Activated naive CD4-positive, alpha-beta T cell treated with anti-CD3 and anti-CD28 coated beads, Interleukin-2, amount 10 ng/mL, durations not matched to agents 7 days and 5 days (primary cell): ENCODE results near the gene ALG1.
"Not testable (repeated sequence)": the region's sequence is repeated elsewhere in the genome, so short reads cannot be mapped to it uniquely, and the experiment has no call there.

Experiments
- CTCF ChIA-PET: fragments of 350-600 bp; sonication (Branson Sonifier 250); formaldehyde crosslinking; loops from one replicate; lab custom pipeline; 2021; ENCODE audit warnings: antibody characterized with exemption; lab: Charles Lee
- DNase-seq: peaks from one replicate; pipeline ENCODE4 v3.0.0-alpha.2; 2020
- H3K27ac Mint-ChIP-seq: one replicate; pipeline ENCODE4 v1.8.0; 2021; ENCODE audit warnings: mild to moderate bottlenecking, moderate library complexity, mixed read lengths
- H3K27me3 Mint-ChIP-seq: one replicate; pipeline ENCODE4 v1.8.0; 2021; ENCODE audit warnings: mild to moderate bottlenecking, mixed read lengths
- H3K36me3 Mint-ChIP-seq: one replicate; pipeline ENCODE4 v1.8.0; 2021; ENCODE audit warnings: mixed read lengths
- H3K4me1 Mint-ChIP-seq: one replicate; pipeline ENCODE4 v1.8.0; 2021; ENCODE audit warnings: mixed read lengths
- H3K4me3 Mint-ChIP-seq: one replicate; pipeline ENCODE4 v1.8.0; 2021; ENCODE audit warnings: mild to moderate bottlenecking, moderate library complexity, mixed read lengths
- H3K9me3 Mint-ChIP-seq: one replicate; pipeline ENCODE4 v1.8.0; 2021; ENCODE audit warnings: mixed read lengths

Gene ALG1

DNA sequence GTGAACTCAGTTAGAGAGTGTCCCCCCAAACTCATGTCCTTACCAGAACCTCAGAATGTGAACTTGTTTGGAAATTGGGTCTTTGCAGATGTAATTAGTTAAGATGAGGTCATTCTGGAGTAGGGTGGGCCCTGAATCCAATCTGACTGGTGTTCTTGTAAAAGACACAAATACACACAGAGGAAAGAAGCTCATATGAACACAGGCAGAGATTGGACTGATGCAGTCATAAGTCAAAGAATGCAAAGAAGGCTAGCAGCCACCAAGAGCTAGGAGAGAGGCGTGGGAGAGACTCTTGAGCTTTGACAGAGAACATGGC lies 35.8 kb upstream of the ALG1 start:
- no peak overlapping the region for H3K27ac Mint-ChIP-seq
- no peaks in the 10 kb centered on the region for H3K9me3 Mint-ChIP-seq
- H3K4me3 Mint-ChIP-seq = no peak overlapping the region
- H3K27me3 Mint-ChIP-seq = no peaks in the 10 kb centered on the region
- DNase-seq = no peak
- CTCF ChIA-PET = no interaction called here
- no peaks in the 10 kb centered on the region for H3K36me3 Mint-ChIP-seq
- peaks cover 21% of the 10 kb centered on the region for H3K4me1 Mint-ChIP-seq

DNA sequence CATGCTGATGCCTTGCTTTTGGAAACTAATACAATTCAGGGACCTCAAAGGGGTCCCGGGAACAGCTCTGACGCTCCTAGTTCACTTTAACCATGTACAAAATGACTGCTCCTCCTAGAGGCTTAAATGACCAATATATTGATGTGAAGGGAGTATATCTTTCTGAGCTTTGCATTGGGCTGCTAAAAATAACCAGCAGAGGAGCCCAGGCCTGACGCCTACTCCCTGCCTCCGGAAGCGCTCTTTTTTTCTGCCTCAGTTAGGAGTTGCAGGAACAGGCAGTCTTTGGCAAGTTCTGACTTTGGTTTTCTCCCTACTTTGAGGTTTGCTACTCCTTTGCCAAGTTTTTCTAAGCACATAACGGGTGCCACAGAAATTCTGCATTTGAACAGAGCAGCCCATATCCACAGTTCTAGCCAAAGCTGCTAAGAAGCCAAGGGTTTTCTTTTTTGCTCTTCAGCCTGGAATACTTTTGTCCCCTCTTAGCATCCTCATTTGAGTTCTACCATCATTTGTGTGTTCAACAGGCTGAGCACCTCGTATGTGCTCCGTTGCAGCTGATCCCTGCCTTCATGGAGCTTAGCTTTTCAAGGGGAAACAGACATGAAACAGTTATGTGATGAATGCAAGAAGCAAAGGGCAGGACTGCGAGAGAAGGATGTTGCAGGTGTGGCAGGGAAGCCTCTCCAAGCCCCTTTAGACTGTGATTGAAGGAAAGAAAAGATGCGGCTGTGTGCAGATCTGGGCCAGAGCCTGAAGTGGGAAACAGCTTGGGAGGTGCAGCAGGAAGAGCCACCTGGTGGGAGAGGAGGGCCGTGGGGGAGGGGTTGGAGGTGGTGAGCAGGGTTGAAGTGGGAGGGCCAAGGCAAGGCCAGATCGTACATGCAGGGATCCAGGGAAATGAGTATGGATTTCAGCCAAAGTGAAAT lies 35.2 kb upstream of the ALG1 start:
- CTCF ChIA-PET = no interaction called here
- Mint-ChIP-seq H3K4me1 (peaks cover 21% of the 10 kb centered on the region), H3K9me3 (no peaks in the 10 kb centered on the region)

DNA sequence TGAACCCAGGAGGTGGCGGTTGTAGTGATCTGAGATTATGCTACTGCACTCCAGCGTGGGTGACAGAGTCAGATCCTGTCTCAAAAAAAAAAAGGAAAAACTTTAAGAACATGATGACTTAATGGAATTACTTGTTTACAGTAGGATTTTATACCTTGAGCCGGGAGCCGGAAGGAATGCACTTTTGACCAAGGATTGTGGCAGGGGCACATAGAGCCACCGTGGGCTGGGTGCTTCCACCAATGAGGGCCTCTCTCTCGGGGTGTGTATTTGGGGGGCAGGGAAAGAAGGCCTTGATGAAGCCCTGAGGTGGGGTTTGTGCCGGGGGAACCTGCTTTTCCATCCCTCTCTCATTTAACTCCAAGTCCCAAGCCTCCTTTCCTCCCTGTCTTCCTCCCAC lies 31.2 kb upstream of the ALG1 start:
- Mint-ChIP-seq H3K9me3 (no peaks in the 10 kb centered on the region), H3K27me3 (no peaks in the 10 kb centered on the region), H3K36me3 (no peaks in the 10 kb centered on the region), H3K4me1 (no peaks in the 10 kb centered on the region), H3K27ac (no peak overlapping the region), H3K4me3 (no peak overlapping the region)
- CTCF ChIA-PET = no interaction called here
- DNase-seq = no peak

More for the DNA sequence above, 35.2 kb upstream of the ALG1 start:
- no peaks in the 10 kb centered on the region for H3K36me3 Mint-ChIP-seq
- no peak overlapping the region for H3K4me3 Mint-ChIP-seq
- H3K27me3 Mint-ChIP-seq = no peaks in the 10 kb centered on the region
- no peak for DNase-seq
- H3K27ac Mint-ChIP-seq = no peak overlapping the region

DNA sequence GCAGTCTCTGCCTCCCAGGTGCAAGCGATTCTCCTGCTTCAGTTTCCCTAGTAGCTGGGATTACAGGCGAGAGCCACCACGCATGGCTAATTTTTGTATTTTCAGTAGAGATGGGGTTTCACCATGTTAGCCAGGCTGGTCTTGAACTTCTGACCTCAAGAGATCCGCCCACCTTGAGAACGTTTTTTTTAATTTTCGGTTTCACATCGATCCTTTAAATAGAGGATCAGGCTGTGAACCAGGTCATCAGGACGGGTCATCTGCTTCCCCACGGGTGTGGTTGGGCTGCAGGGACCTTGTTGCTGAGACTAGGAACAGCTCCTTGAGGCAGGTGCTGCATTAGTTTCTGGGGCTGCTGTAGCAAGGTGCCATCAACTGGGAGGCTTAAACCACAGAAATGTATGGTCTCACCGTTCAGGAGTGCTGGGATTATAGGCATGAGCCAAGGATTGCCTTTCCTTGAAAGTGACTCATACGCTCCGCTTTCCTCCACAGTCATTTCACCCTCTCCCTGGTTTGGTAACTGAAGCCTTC lies 30.0 kb upstream of the ALG1 start:
- Mint-ChIP-seq H3K36me3 (no peaks in the 10 kb centered on the region), H3K27ac (no peak overlapping the region), H3K4me3 (no peak overlapping the region), H3K9me3 (no peaks in the 10 kb centered on the region), H3K4me1 (no peaks in the 10 kb centered on the region), H3K27me3 (no peaks in the 10 kb centered on the region)
- no peak for DNase-seq
- CTCF ChIA-PET = no interaction called here

DNA sequence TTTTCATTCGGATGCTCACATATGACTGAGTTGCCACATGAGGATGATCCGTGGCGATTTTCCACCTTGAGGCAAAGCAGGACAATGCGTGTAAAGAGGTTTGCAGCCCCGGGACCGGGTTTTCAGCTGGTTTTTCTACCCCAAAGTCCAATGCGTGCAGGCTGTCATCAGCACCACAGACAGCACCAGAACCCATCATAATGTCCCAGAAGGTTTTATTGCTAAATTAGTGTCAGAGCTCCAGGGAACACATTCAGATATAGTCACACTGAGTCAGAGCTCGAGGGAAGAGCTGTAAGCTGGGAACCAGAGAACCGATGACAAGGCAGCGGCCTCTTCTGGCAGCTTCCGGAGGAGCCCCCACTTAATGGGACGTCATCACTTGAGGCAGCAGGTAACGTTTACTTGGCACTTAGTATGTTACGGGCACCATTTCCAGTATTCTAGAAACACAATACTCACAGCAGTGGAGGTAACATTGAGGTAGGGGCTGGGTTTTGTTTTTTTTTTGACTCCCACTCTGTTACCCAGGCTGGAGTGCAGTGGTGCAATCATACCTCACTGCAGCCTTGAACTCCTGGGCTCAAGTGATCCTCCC lies 29.0 kb upstream of the ALG1 start:
- no peak for DNase-seq
- Mint-ChIP-seq H3K4me1 (no peaks in the 10 kb centered on the region), H3K27ac (no peak overlapping the region), H3K36me3 (no peaks in the 10 kb centered on the region), H3K4me3 (no peak overlapping the region), H3K27me3 (no peaks in the 10 kb centered on the region), H3K9me3 (no peaks in the 10 kb centered on the region)
- CTCF ChIA-PET = no interaction called here

DNA sequence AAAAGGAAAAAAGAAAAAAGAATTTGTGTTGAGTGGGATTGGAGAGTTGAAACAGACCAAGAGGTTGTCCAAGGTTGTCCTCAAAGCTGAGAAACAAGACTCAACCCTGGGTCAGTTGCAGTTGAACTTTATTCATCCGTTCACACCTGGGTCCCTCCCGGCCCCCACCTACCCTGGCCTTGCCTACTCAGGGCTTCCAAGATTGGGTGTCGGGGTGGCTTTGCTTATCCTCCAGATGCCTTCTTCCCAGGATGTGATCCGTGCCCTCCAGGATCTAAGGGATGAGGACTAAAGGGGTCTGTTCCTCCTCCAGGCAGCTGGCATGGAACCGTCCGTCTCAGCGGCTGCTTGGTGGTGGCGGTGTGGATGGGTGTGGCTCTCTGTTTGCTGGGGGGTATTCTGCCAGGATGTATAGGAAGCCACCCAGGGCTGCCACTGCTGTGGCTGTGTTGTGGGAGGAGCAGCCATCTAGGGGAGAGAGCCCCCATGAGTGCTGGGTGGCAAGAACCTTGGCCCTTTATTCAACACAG lies 27.6 kb upstream of the ALG1 start:
- DNase-seq = no peak
- H3K4me1 Mint-ChIP-seq = no peaks in the 10 kb centered on the region
- H3K27ac Mint-ChIP-seq = no peak overlapping the region
- CTCF ChIA-PET = no interaction called here
- H3K36me3 Mint-ChIP-seq = no peaks in the 10 kb centered on the region
- no peak overlapping the region for H3K4me3 Mint-ChIP-seq
- H3K9me3 Mint-ChIP-seq = peaks cover 2% of the 10 kb centered on the region
- peaks cover 5% of the 10 kb centered on the region for H3K27me3 Mint-ChIP-seq

DNA sequence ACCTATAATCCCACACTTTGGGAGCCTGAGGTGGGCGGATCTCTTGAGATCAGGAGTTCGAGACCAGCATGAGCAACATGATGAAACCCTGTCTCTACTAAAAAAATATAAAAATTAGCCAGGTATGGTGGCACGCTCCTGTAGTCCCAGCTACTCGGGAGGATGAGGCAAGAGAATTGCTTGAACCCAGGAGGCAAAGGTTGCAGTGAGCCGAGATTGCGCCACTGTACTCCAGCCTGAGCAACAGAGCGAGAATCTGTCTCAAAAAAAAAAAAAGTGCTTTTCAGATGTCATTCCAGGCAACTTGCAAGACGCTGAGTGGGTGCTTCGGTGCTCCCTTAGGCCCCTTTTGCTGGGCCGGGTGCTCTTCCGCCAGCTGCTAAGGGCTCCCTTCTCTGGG lies 27.1 kb upstream of the ALG1 start:
- H3K27me3 Mint-ChIP-seq = not testable (repeated sequence)

DNA sequence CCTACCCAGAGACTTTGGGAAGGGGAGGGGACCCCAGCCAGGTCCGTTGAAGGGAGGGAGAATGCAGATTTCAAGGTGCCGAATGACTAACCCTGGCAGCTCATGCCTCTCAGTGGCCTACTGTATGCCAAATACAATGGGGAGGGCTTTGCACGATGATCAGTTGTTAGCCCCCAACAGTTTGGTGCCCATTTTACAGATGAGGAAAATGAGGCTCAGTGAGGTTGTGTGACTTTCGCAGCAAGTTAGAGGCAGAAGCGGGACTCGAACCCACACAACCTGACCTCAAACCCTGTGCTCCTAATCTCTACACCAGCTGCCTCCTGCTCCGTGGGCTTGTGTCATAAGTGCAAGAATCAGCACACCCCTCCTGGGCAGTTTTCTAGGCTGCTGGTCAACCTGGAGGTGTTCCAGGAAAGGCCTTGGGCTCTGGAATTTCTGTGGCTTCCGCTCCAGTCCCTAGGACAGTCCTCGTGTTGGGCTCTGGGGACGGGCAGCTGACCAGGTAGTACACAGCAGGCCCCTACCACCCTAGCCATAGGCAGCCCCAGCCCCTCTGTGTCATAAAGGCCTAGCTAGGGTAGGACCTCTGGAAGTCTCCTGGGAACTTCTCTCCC lies 26.0 kb upstream of the ALG1 start:
- Mint-ChIP-seq H3K36me3 (no peaks in the 10 kb centered on the region), H3K27me3 (peaks cover 5% of the 10 kb centered on the region), H3K4me1 (no peaks in the 10 kb centered on the region), H3K9me3 (peaks cover 2% of the 10 kb centered on the region), H3K27ac (no peak overlapping the region), H3K4me3 (no peak overlapping the region)
- no peak for DNase-seq
- CTCF ChIA-PET = interaction anchor here (1.1 kb wide), 1 partner anchor 10 kb away, joined by 3 read pairs; no protein-coding TSS in a partner anchor

More for the DNA sequence above, 27.1 kb upstream of the ALG1 start:
- CTCF ChIA-PET, H3K4me1 Mint-ChIP-seq, H3K4me3 Mint-ChIP-seq, H3K9me3 Mint-ChIP-seq, H3K36me3 Mint-ChIP-seq, H3K27ac Mint-ChIP-seq, DNase-seq: not testable (repeated sequence)

DNA sequence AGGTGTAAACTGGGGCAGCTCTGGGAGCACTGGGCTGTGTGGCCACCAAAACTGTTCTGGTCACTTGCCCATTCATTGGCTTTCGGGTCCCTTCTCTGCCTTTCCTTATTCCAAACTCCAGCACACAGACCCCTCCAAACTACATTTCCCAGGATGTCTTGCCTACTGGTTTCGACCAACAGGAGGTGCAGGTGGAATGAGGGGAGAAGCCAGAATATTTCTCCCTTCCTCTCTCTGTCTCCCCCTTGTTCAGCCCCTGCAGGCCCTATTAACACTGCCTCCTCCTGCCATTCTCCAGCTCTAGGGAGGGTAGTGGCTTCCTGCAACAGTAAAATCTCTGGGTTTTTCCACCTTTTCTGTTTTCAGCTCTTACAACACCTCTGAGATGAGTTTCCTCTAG lies 24.7 kb upstream of the ALG1 start:
- Mint-ChIP-seq H3K4me1 (peaks cover 2% of the 10 kb centered on the region), H3K4me3 (no peak overlapping the region)
- CTCF ChIA-PET = interaction anchor here (1.1 kb wide), 1 partner anchor 9 kb away, joined by 3 read pairs; no protein-coding TSS in a partner anchor

DNA sequence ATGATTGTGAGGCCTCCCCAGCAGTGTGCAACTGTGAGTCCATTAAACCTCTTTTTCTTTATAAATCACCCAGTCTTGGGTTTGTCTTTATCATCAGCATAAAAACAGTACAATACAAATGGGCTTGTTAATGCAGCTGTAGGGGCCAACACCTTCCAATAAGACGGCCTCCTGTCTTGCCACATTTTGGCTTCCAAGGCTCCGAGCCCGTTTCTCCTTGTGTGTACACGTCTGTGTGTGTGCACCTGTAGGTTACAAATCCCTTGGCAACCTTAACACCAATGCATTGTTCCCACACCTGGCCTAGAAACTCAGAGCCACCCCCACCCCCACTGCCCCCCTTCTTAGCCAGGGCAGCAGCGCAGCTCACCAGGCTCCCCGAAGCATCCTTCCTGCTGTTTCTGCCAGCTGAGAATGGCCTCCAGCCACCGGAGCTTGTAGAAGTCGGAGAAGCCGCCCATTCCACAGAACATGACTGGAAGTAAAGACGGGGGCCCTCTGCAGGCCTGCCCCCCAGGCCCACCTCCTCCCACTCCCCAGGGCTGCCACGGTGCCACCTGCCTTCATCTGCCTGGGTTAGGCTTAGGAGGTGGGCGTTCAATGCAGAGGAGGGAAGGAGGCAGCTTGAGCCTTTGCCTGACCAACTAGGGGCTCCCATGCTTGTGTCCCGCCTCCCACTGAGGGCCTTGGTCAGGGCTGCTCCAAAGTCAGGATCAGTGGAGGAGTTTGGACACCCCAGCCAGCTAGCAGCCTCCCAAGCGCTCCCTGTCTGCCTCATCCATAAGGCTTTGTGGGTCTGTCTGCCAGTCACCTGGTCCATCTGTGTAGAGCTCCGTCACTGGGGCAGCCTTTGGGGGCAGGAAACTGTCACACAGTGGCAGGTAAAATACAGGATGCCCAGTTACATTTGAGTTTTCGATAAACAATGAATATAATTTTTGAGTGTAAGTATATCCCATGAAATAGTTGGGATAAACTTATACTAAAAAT lies 16.5 kb upstream of the ALG1 start:
- Mint-ChIP-seq H3K4me1 (peaks cover 2% of the 10 kb centered on the region), H3K27ac (no peak overlapping the region), H3K4me3 (no peak overlapping the region), H3K27me3 (peaks cover 6% of the 10 kb centered on the region), H3K36me3 (no peaks in the 10 kb centered on the region), H3K9me3 (no peaks in the 10 kb centered on the region)
- CTCF ChIA-PET = interaction anchor here (1.0 to 2.6 kb wide), 4 partner anchors 9 to 561 kb away, joined by 3 to 15 read pairs (median 4); partner anchors contain the start of gene C16orf89
- no peak for DNase-seq

More for the DNA sequence above, 24.7 kb upstream of the ALG1 start:
- H3K9me3 Mint-ChIP-seq = peaks cover 2% of the 10 kb centered on the region
- DNase-seq = no peak
- H3K36me3 Mint-ChIP-seq = no peaks in the 10 kb centered on the region
- peaks cover 5% of the 10 kb centered on the region for H3K27me3 Mint-ChIP-seq
- no peak overlapping the region for H3K27ac Mint-ChIP-seq

DNA sequence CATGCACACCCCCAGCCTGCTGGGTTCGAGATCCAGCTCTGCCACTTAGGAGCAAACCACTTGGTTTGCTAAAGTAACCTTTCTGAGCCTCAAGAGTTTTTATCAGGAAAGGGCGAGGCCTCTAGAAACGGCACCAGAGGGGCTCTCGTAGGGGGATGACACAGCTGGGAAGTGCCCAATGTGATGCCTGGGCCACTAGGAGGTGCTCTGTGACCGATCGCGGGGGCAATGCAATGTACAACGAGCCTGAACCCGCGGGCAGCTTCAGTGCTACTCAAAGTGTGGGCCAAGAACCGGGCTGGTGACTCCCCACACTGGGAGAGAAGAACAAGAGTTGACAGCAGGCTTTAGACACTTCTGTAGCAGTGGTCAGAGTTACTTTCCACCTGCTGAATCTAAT lies 15.3 kb upstream of the ALG1 start:
- H3K27ac Mint-ChIP-seq = no peak overlapping the region
- peak; percentile 71 for DNase-seq
- no peaks in the 10 kb centered on the region for H3K9me3 Mint-ChIP-seq
- no peaks in the 10 kb centered on the region for H3K4me1 Mint-ChIP-seq
- no peaks in the 10 kb centered on the region for H3K36me3 Mint-ChIP-seq
- no peak overlapping the region for H3K4me3 Mint-ChIP-seq
- peaks cover 6% of the 10 kb centered on the region for H3K27me3 Mint-ChIP-seq
- CTCF ChIA-PET = interaction anchor here (0.8 to 2.6 kb wide), 7 partner anchors 10 to 559 kb away, joined by 3 to 15 read pairs (median 3); partner anchors contain the start of gene C16orf89

DNA sequence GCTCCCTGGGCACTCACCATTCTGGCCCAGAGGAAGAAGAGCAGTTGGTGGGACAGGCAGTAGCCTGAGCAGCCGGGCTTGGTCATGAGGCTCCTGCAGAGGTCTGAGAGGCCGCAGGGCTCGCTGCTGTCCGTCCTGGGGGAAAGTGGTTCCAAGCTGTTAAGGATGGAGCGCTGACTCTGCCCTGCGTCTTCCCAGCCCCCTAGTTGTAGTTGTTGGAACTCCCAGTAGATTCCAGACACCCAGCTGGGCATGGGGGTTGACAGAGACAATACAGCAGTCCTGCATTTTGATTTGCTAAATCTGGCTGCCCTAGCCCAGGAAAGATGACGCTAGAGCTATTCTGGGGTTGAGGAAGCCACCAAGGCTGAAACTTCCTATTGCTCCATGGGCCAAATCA lies 13.2 kb upstream of the ALG1 start:
- Mint-ChIP-seq H3K27ac (no peak overlapping the region), H3K4me3 (no peak overlapping the region), H3K27me3 (peaks cover 14% of the 10 kb centered on the region), H3K4me1 (no peaks in the 10 kb centered on the region), H3K9me3 (no peaks in the 10 kb centered on the region), H3K36me3 (no peaks in the 10 kb centered on the region)
- CTCF ChIA-PET = no interaction called here
- DNase-seq = no peak

DNA sequence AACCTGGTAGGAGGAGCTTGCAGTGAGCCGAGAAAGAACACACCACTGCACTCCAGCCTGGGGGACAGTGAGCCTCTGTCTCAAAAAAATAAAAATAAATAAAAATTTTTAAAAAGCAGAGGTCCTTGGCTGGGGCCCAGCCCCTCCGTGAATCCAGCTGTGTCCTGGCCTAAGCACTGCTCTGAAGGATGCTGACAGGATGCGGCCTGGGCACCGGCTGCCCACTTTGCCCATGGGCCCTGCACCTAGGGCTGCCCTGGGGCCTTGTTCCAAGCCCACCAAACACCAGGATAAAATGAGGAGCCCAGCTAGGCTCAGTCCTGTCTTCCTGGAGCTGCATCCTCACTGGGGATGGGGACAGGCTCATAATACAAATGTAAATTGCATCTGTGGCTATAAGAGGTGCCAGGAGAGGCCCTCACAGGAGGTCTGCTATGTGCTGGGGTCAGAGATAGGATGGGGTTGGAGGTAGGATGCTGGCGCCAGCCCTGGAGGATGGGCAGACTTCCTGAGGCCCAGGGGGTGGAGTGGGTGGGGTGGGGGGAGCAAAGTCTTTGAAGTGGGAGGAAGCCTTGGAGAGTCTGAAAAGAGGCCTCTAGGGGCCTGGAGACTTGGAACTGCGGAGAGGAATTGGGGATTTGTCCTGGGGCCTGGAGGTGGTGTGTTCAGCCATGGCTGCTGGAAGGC lies 12.1 kb upstream of the ALG1 start:
- DNase-seq = no peak
- Mint-ChIP-seq H3K4me3 (no peak overlapping the region), H3K36me3 (no peaks in the 10 kb centered on the region), H3K27me3 (peaks cover 14% of the 10 kb centered on the region), H3K9me3 (no peaks in the 10 kb centered on the region), H3K4me1 (no peaks in the 10 kb centered on the region), H3K27ac (no peak overlapping the region)
- CTCF ChIA-PET = interaction anchor here (1.4 kb wide), 1 partner anchor 10 kb away, joined by 3 read pairs; no protein-coding TSS in a partner anchor
